Measurements from ENCODE around the gene PPAT.

Gene PPAT

GRCh38 chr4:56360071-56360470 is 75.3 kb downstream of the PPAT start:
- no peak for TF ChIP-seq CTCF (IDR thresholded peaks at IDR 0.05; ENCODE audit: insufficient read depth, missing control alignments)
- FAIRE-seq (no peak), DNase-seq (ENCODE audit: insufficient read length, low spot score) (no peak)

- DNase-seq (ENCODE audit: insufficient read length, low spot score) (no peak), FAIRE-seq (no peak)
- no peak for TF ChIP-seq CTCF (IDR thresholded peaks at IDR 0.05; ENCODE audit: insufficient read depth, missing control alignments)
These were observed 78.8 kb downstream of the PPAT start for GRCh38 chr4:56356650-56357049.

GRCh38 chr4:56348576-56348975 is 86.8 kb downstream of the PPAT start:
- no peak for FAIRE-seq
- no peak for TF ChIP-seq CTCF (IDR thresholded peaks at IDR 0.05; ENCODE audit: insufficient read depth, missing control alignments)
- DNase-seq (ENCODE audit: insufficient read length, low spot score), result no peak

GRCh38 chr4:56345458-56345857 is 90.0 kb downstream of the PPAT start:
- TF ChIP-seq CTCF (IDR thresholded peaks at IDR 0.05; ENCODE audit: insufficient read depth, missing control alignments), result no peak
- DNase-seq (ENCODE audit: insufficient read length, low spot score) (no peak), FAIRE-seq (no peak)
